Body of pancreas (tissue), 4 donors: ENCODE data around the gene HPRT1.

Experiments used
- POLR2A ChIP-seq, 3 donors: fragments of 450-650 bp; IDR thresholded peaks; one replicate each; pipeline ENCODE4 v1.6.1; 2016; ENCODE audit warnings: antibody characterized with exemption in 3 of 3, mild to moderate bottlenecking in 2 of 3
- TF ChIP-seq, protein P1 (sequence below), 7 experiments: fragments of 450-650 bp in 4 of 7; fragments of 200-600 bp in 3 of 7; sonication (generic) in 3 of 7; IDR thresholded peaks; one replicate each; pipeline ENCODE4 v1.5.1; 2016 to 2019; ENCODE audit warnings: antibody characterized with exemption in 7 of 7

GRCh38 chrX:134533952-134534351 lies 74.0 kb downstream of the HPRT1 start:
- no peak for TF ChIP-seq POLR2A (IDR thresholded peaks at IDR 0.05)
- TF ChIP-seq, protein P1, sequence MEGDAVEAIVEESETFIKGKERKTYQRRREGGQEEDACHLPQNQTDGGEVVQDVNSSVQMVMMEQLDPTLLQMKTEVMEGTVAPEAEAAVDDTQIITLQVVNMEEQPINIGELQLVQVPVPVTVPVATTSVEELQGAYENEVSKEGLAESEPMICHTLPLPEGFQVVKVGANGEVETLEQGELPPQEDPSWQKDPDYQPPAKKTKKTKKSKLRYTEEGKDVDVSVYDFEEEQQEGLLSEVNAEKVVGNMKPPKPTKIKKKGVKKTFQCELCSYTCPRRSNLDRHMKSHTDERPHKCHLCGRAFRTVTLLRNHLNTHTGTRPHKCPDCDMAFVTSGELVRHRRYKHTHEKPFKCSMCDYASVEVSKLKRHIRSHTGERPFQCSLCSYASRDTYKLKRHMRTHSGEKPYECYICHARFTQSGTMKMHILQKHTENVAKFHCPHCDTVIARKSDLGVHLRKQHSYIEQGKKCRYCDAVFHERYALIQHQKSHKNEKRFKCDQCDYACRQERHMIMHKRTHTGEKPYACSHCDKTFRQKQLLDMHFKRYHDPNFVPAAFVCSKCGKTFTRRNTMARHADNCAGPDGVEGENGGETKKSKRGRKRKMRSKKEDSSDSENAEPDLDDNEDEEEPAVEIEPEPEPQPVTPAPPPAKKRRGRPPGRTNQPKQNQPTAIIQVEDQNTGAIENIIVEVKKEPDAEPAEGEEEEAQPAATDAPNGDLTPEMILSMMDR (IDR thresholded peaks at IDR 0.05), result no peak
